NCI-H146 treated with DMSO at 0.1 percent for 48 hours (cell line): ENCODE results near the gene SERBP1.
"Not testable (repeated sequence)": the region's sequence is repeated elsewhere in the genome, so short reads cannot be mapped to it uniquely, and the experiment has no call there.

Experiments
- DNase-seq: peaks from one replicate; lab custom pipeline; 2025; ENCODE audit not compliant: unreplicated experiment; lab: John Stamatoyannopoulos, UW

The SERBP1 gene

GRCh38 chr1:67408148-67408547 lies 22.1 kb downstream of the SERBP1 start:
- DNase-seq = no peak

- DNase-seq = no peak
These were observed 22.7 kb downstream of the SERBP1 start for GRCh38 chr1:67407498-67407897.

- DNase-seq = no peak
These were observed 24.5 kb downstream of the SERBP1 start for GRCh38 chr1:67405473-67406245.

GRCh38 chr1:67404212-67404620 lies 26.0 kb downstream of the SERBP1 start:
- no peak for DNase-seq

- DNase-seq = no peak
These were observed 28.8 kb downstream of the SERBP1 start for GRCh38 chr1:67401443-67401842.

GRCh38 chr1:67400029-67400786 lies 30.0 kb downstream of the SERBP1 start:
- DNase-seq = not testable (repeated sequence)

GRCh38 chr1:67399199-67399993 lies 30.8 kb downstream of the SERBP1 start:
- no peak for DNase-seq

GRCh38 chr1:67394548-67394947 lies 35.7 kb downstream of the SERBP1 start:
- DNase-seq = no peak

GRCh38 chr1:67393737-67394136 lies 36.5 kb downstream of the SERBP1 start:
- DNase-seq = no peak

- no peak for DNase-seq
These were observed 37.0 kb downstream of the SERBP1 start for GRCh38 chr1:67393240-67393639.

GRCh38 chr1:67390041-67390887 lies 39.9 kb downstream of the SERBP1 start:
- no peak for DNase-seq

GRCh38 chr1:67383999-67384638 lies 46.1 kb downstream of the SERBP1 start:
- DNase-seq = no peak

- DNase-seq = no peak
These were observed 47.9 kb downstream of the SERBP1 start for GRCh38 chr1:67382292-67382691.

GRCh38 chr1:67381154-67381553 lies 49.0 kb downstream of the SERBP1 start:
- DNase-seq = no peak

GRCh38 chr1:67377253-67377652 lies 52.9 kb downstream of the SERBP1 start:
- DNase-seq = no peak

GRCh38 chr1:67376381-67376780 lies 53.8 kb downstream of the SERBP1 start:
- no peak for DNase-seq

- DNase-seq = no peak
These were observed 57.3 kb downstream of the SERBP1 start for GRCh38 chr1:67372898-67373297.

GRCh38 chr1:67372136-67372535 lies 58.1 kb downstream of the SERBP1 start:
- no peak for DNase-seq

- no peak for DNase-seq
These were observed 58.5 kb downstream of the SERBP1 start for GRCh38 chr1:67371681-67372080.

GRCh38 chr1:67371043-67371442 lies 59.2 kb downstream of the SERBP1 start:
- no peak for DNase-seq
